ENCODE results near the gene RERG.

GRCh38 chr12:15131431-15131830, 89.8 kb downstream of the RERG start:
- TF ChIP-seq POLR2A (IDR thresholded peaks at IDR 0.05; ENCODE audit: extremely low read depth, insufficient read length): no peak
- no peak for TF ChIP-seq CTCF (IDR thresholded peaks at IDR 0.05; ENCODE audit: low read depth, low read length)
- no peak for TF ChIP-seq MAX (IDR thresholded peaks at IDR 0.05; ENCODE audit: low read depth, low read length)

Data from NB4 (cell line).